Stimulated activated CD4-positive, alpha-beta T cell treated with anti-CD3 and anti-CD28 coated beads, Interleukin-15, amount 100 ng/mL, for 24 hours (primary cell): Measurements from ENCODE around the gene SLC25A29.
"Not testable (repeated sequence)": the region's sequence is repeated elsewhere in the genome, so short reads cannot be mapped to it uniquely, and the experiment has no call there.

Experiments
- DNase-seq: peaks from one replicate; pipeline ENCODE4 v3.0.0-alpha.2; 2020

SLC25A29 gene

GRCh38 chr14:100306101-100306997 is at the start of gene SLC25A29:
Gene SLC25A29, minus strand, starts transcription at chr14:100306444. Its CDS starts 212 bp downstream, at chr14:100306232.
- peak; percentile 86 for DNase-seq

- DNase-seq, result no peak
Observed at GRCh38 chr14:100350986-100351385, 44.7 kb upstream of the SLC25A29 start.

- DNase-seq, result no peak
Observed at GRCh38 chr14:100350276-100350926, 44.2 kb upstream of the SLC25A29 start.

GRCh38 chr14:100348784-100349685 is 42.8 kb upstream of the SLC25A29 start:
- no peak for DNase-seq

- no peak for DNase-seq
Observed at GRCh38 chr14:100348253-100348729, 42.0 kb upstream of the SLC25A29 start.

GRCh38 chr14:100346306-100347091 is 40.3 kb upstream of the SLC25A29 start:
- no peak for DNase-seq

- no peak for DNase-seq
Observed at GRCh38 chr14:100345711-100346110, 39.5 kb upstream of the SLC25A29 start.

GRCh38 chr14:100344657-100345056 is 38.4 kb upstream of the SLC25A29 start:
- not testable (repeated sequence) for DNase-seq

- DNase-seq, result not testable (repeated sequence)
Observed at GRCh38 chr14:100342826-100343225, 36.6 kb upstream of the SLC25A29 start.

GRCh38 chr14:100342195-100342594 is 36.0 kb upstream of the SLC25A29 start:
- no peak for DNase-seq

- peak; percentile 31 for DNase-seq
Observed at GRCh38 chr14:100341301-100342031, 35.2 kb upstream of the SLC25A29 start.

GRCh38 chr14:100340423-100340813 is 34.2 kb upstream of the SLC25A29 start:
- DNase-seq, result no peak

GRCh38 chr14:100339766-100340422 is 33.6 kb upstream of the SLC25A29 start:
- no peak for DNase-seq

GRCh38 chr14:100336618-100337530 is 30.6 kb upstream of the SLC25A29 start:
- no peak for DNase-seq

GRCh38 chr14:100334904-100335303 is 28.7 kb upstream of the SLC25A29 start:
- no peak for DNase-seq

- DNase-seq, result no peak
Observed at GRCh38 chr14:100333827-100334226, 27.6 kb upstream of the SLC25A29 start.

GRCh38 chr14:100333311-100333710 is 27.1 kb upstream of the SLC25A29 start:
- no peak for DNase-seq

GRCh38 chr14:100332797-100333196 is 26.6 kb upstream of the SLC25A29 start:
- no peak for DNase-seq

- no peak for DNase-seq
Observed at GRCh38 chr14:100332071-100332639, 25.9 kb upstream of the SLC25A29 start.
